HG03135 (cell line): ENCODE results near the gene CDK5RAP2.

ENCODE experiments used
- ATAC-seq: cut with Tn5 transposase; IDR thresholded peaks from one replicate; pipeline ENCODE4 v1.9.1; 2021; ENCODE audit warnings: mild to moderate bottlenecking, moderate library complexity; ENCODE audit not compliant: unreplicated experiment

CDK5RAP2 gene

GRCh38 chr9:120363697-120364096, 216.3 kb downstream of the CDK5RAP2 start:
- no peak for ATAC-seq

DNA sequence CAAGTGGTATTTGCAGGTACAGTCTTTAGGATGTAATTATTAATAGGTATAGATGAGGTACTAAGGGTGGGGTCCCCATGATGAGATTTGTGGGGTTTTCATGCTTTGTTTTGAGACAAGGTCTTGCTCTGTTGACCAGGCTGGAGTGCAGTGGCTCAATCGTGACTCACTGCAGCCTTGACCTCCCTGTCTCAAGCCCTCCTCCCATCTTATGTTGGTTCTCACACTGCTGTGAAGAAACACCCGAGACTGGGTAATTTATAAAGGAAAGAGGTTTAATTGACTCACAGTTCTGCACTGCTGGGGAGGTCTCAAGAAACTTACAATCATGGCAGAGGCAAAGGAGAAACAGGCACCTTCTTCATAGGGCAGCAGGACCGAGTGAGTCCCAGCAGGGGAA, 217.5 kb downstream of the CDK5RAP2 start:
- no peak for ATAC-seq

GRCh38 chr9:120361551-120361950, 218.4 kb downstream of the CDK5RAP2 start:
- no peak for ATAC-seq

- no peak for ATAC-seq
These were observed 219.5 kb downstream of the CDK5RAP2 start for GRCh38 chr9:120360510-120360909.

- no peak for ATAC-seq
These were observed 219.9 kb downstream of the CDK5RAP2 start for GRCh38 chr9:120360046-120360445.

GRCh38 chr9:120358877-120359276, 221.1 kb downstream of the CDK5RAP2 start:
- ATAC-seq, result no peak

DNA sequence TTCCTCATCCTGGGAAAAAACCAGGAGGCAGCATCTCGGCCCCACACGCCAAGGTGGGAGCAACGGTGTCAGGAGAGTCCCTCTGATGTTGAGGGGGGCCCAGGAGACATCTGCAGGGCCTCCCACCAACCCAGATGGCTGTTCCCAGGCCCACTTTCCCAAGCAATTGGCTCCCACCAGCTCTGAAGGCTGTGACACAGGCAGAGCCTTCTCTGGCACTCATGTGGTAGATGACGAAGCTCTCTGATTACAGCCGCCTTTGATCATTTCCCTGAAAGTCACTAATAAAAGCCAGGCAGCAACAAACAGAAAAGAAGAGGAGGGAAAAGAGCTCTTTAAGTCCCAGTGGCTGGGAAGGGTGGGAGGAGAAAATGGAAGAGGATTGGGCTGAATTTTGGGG, 226.5 kb downstream of the CDK5RAP2 start:
- no peak for ATAC-seq

DNA sequence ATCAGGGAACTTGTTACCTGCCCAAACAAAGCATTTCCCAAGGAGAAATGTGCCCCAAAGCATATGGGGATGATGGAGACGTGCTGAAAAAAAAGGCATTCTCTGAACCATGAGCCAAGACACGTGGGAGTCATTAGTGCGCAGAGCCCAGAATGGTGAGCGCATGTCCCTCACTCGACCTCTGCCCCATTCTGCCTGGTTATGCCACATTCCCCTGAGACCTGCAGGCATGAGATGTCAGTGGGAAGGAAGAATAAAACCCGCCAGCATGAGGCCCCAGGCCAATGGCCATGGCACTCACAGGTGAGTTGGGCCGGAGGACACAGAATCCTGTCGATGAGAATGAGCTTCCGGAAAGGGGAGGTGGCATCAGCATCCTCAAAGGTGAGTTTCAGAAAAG, 228.9 kb downstream of the CDK5RAP2 start:
- no peak for ATAC-seq

- no peak for ATAC-seq
These were observed 229.4 kb downstream of the CDK5RAP2 start for GRCh38 chr9:120350596-120350995.

DNA sequence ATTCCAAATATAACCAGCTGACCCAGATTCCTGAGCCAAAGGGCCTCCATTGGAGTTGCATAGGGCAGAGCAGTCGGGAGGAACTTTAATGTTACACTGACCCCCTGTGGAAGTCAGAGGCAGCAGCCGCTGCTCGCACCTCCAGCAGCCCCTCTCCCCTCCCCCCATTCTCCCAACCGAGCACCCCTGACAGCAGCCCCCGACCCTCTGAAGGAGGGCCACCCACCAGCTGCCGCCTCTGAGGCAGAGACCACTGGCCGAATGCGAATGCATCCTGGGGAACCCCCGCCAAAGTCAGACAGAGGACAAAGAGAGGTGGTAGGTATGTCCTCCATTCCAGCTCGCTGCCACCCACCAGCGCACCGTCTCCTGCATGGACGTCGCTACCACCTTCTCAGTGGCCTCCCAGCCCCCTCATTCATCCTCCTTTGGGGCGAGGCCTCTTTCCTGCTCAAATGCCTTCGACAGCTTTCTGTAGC, 231.0 kb downstream of the CDK5RAP2 start:
- ATAC-seq, result no peak

- no peak for ATAC-seq
These were observed 234.6 kb downstream of the CDK5RAP2 start for GRCh38 chr9:120345379-120345778.

- ATAC-seq, result no peak
These were observed 235.7 kb downstream of the CDK5RAP2 start for GRCh38 chr9:120344230-120344629.

GRCh38 chr9:120343416-120343815, 236.6 kb downstream of the CDK5RAP2 start:
- no peak for ATAC-seq
